Measurements from ENCODE around the gene HNRNPR. TPM values are rescaled to one million over a fixed set of nuclear protein-coding genes. Genes with fewer than 3 reads are reported as not detected.
"Not testable (repeated sequence)": the region's sequence is repeated elsewhere in the genome, so short reads cannot be mapped to it uniquely, and the experiment has no call there.

The HNRNPR gene
- polyA plus RNA-seq, 1 donor (not counting 4 experiments of a cell fraction or from before 2014, with no cell fraction given) = 169 TPM

DNA sequence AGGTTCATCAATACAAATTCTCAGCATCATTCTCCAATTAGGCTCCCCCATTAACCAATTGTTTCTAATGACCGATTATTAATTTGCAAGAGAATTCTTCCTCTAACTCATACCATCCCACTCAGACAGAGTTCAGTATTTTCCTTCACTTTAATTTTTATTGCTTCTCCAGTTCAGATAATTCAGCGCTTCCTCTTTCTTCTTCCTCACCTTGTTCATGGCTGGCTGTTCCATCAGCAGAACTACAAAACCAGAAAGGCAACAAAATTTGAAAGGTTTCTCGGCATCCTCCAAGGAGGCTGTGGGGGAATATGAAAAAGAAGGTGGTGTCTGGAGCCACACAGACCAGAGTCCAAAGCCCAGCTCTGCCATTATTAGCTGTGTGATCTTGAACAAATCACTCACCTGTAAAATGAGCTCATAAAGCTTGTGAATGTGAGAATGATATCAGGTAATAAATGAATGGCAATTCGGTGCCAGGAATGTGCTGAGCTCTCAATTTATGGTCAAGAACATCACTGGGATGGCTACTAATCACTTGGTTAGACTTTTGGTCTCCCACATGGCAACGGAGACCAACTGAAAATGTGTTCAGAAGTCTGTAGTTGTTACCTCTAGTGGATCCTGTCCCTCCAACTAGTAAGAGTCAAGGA is 37.3 kb upstream of the HNRNPR start:
- Histone ChIP-seq H3K4me1 (ENCODE audit: control insufficient read depth, extremely low read depth, insufficient read depth, low read length) (peaks cover 30% of the 10 kb centered on the region), H3K9me1 (ENCODE audit: control insufficient read depth, extremely low read depth, insufficient read depth, low read length) (peaks cover 3% of the 10 kb centered on the region), H3K9me3 (ENCODE audit: control insufficient read depth, low read depth, low read length) (no peaks in the 10 kb centered on the region), H4K20me1 (ENCODE audit: control insufficient read depth, extremely low read depth, insufficient read depth, low read length) (no peaks in the 10 kb centered on the region), H3K9ac (ENCODE audit: control insufficient read depth, extremely low read depth, insufficient read depth, low read length) (no peak overlapping the region), H3K4me2 (ENCODE audit: control insufficient read depth, extremely low read depth, insufficient read depth, low read depth, low read length) (no peak overlapping the region), H3K4me3 (ENCODE audit: control insufficient read depth in 2 of 3, extremely low read depth in 1 of 3, insufficient read depth in 2 of 3, low read depth in 1 of 3, low read length in 3 of 3) (no peak overlapping the region), H2AFZ (ENCODE audit: control insufficient read depth, low read length) (no peak overlapping the region), H3K36me3 (ENCODE audit: control insufficient read depth in 2 of 2, extremely low read depth in 1 of 2, insufficient read depth in 2 of 2, low read length in 2 of 2) (no peaks in the 10 kb centered on the region), H3K27ac (ENCODE audit: control insufficient read depth, insufficient read depth, low read length) (no peak overlapping the region), H3K27me3 (ENCODE audit: control insufficient read depth, extremely low read depth, insufficient read depth, low read length) (no peaks in the 10 kb centered on the region), H3K79me2 (ENCODE audit: control insufficient read depth, insufficient read depth, low read length) (no peaks in the 10 kb centered on the region)
- no peak for FAIRE-seq
- DNase-seq (ENCODE audit: low read depth, low spot score) = no peak
- dilution Hi-C loops (cut with MboI; ENCODE audit: extremely low pct_ligation_motif_present, low sequenced_read_pairs) = no loop called here
- TF ChIP-seq EZH2 (IDR thresholded peaks at IDR 0.05; ENCODE audit: low read length) = no peak
- TF ChIP-seq, protein P1, sequence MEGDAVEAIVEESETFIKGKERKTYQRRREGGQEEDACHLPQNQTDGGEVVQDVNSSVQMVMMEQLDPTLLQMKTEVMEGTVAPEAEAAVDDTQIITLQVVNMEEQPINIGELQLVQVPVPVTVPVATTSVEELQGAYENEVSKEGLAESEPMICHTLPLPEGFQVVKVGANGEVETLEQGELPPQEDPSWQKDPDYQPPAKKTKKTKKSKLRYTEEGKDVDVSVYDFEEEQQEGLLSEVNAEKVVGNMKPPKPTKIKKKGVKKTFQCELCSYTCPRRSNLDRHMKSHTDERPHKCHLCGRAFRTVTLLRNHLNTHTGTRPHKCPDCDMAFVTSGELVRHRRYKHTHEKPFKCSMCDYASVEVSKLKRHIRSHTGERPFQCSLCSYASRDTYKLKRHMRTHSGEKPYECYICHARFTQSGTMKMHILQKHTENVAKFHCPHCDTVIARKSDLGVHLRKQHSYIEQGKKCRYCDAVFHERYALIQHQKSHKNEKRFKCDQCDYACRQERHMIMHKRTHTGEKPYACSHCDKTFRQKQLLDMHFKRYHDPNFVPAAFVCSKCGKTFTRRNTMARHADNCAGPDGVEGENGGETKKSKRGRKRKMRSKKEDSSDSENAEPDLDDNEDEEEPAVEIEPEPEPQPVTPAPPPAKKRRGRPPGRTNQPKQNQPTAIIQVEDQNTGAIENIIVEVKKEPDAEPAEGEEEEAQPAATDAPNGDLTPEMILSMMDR (optimal IDR thresholded peaks at IDR 0.05 in 1 of 3, IDR thresholded peaks at IDR 0.05 in 1 of 3, conservative IDR thresholded peaks at IDR 0.05 in 1 of 3; ENCODE audit: extremely low read depth in 1 of 3, insufficient read depth in 2 of 3, low read length in 3 of 3) = no peak

DNA sequence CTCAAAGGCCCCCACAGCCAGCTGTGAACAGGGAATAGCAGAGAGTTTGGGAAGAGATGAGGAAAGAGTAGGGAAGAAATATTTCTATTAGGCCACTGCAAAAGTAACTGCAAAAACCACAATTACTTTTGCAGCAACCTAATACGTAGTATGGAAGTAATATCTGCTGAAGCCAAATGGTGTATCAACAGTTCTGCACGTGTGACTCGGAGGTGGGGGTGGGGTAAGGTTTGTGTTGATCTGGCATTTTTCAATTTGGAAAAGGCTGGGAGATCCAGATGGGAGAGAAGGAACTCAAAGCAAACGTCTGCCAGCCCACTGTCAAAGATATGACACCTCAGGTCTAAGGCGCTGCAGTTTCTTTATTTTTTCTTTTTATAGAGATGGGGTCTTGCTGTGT is 36.6 kb upstream of the HNRNPR start:
- Histone ChIP-seq H3K9me3 (ENCODE audit: control insufficient read depth, low read depth, low read length) (no peaks in the 10 kb centered on the region), H4K20me1 (ENCODE audit: control insufficient read depth, extremely low read depth, insufficient read depth, low read length) (no peaks in the 10 kb centered on the region), H3K36me3 (ENCODE audit: control insufficient read depth in 2 of 2, extremely low read depth in 1 of 2, insufficient read depth in 2 of 2, low read length in 2 of 2) (no peaks in the 10 kb centered on the region), H3K4me2 (ENCODE audit: control insufficient read depth, extremely low read depth, insufficient read depth, low read depth, low read length) (no peak overlapping the region), H3K27ac (ENCODE audit: control insufficient read depth, insufficient read depth, low read length) (no peak overlapping the region), H3K4me1 (ENCODE audit: control insufficient read depth, extremely low read depth, insufficient read depth, low read length) (peaks cover 30% of the 10 kb centered on the region), H2AFZ (ENCODE audit: control insufficient read depth, low read length) (no peak overlapping the region), H3K9ac (ENCODE audit: control insufficient read depth, extremely low read depth, insufficient read depth, low read length) (no peak overlapping the region), H3K27me3 (ENCODE audit: control insufficient read depth, extremely low read depth, insufficient read depth, low read length) (no peaks in the 10 kb centered on the region), H3K4me3 (ENCODE audit: control insufficient read depth in 2 of 3, extremely low read depth in 1 of 3, insufficient read depth in 2 of 3, low read depth in 1 of 3, low read length in 3 of 3) (no peak overlapping the region), H3K9me1 (ENCODE audit: control insufficient read depth, extremely low read depth, insufficient read depth, low read length) (peaks cover 3% of the 10 kb centered on the region), H3K79me2 (ENCODE audit: control insufficient read depth, insufficient read depth, low read length) (no peaks in the 10 kb centered on the region)
- no peak for FAIRE-seq
- TF ChIP-seq EZH2 (IDR thresholded peaks at IDR 0.05; ENCODE audit: low read length) = no peak
- TF ChIP-seq, protein P1 (optimal IDR thresholded peaks at IDR 0.05 in 1 of 3, IDR thresholded peaks at IDR 0.05 in 1 of 3, conservative IDR thresholded peaks at IDR 0.05 in 1 of 3; ENCODE audit: extremely low read depth in 1 of 3, insufficient read depth in 2 of 3, low read length in 3 of 3) = no peak
- no peak for DNase-seq (ENCODE audit: low read depth, low spot score)
- dilution Hi-C loops (cut with MboI; ENCODE audit: extremely low pct_ligation_motif_present, low sequenced_read_pairs) = no loop called here

DNA sequence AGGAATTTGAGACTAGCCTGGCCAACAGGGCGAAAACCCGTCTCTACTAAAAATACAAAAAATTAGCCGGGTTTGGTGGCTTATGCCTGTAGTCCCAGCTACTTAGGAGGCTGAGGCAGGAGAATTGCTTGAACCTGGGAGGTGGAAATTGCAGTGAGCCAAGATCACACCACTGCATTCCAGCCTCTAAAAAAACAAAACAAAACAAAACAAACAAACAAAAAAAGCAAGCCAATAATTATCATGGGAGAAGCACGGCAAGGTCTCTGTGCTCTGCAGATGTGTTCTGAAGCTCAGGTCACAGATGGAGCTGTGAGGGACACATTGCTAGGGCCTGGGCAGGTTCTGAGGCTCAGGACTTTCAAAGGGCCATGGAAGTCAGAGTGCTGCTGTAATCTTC is 36.2 kb upstream of the HNRNPR start:
- H3K27ac ChIP-seq (ENCODE audit: control insufficient read depth, insufficient read depth, low read length); FAIRE-seq; H3K9me1 ChIP-seq (ENCODE audit: control insufficient read depth, extremely low read depth, insufficient read depth, low read length); H2AFZ ChIP-seq (ENCODE audit: control insufficient read depth, low read length); H3K4me3 ChIP-seq (ENCODE audit: control insufficient read depth in 2 of 3, extremely low read depth in 1 of 3, insufficient read depth in 2 of 3, low read depth in 1 of 3, low read length in 3 of 3); DNase-seq (ENCODE audit: low read depth, low spot score); H4K20me1 ChIP-seq (ENCODE audit: control insufficient read depth, extremely low read depth, insufficient read depth, low read length); H3K36me3 ChIP-seq (ENCODE audit: control insufficient read depth in 2 of 2, extremely low read depth in 1 of 2, insufficient read depth in 2 of 2, low read length in 2 of 2); H3K79me2 ChIP-seq (ENCODE audit: control insufficient read depth, insufficient read depth, low read length); H3K27me3 ChIP-seq (ENCODE audit: control insufficient read depth, extremely low read depth, insufficient read depth, low read length); dilution Hi-C loops (cut with MboI; ENCODE audit: extremely low pct_ligation_motif_present, low sequenced_read_pairs); H3K9me3 ChIP-seq (ENCODE audit: control insufficient read depth, low read depth, low read length); H3K4me2 ChIP-seq (ENCODE audit: control insufficient read depth, extremely low read depth, insufficient read depth, low read depth, low read length); H3K9ac ChIP-seq (ENCODE audit: control insufficient read depth, extremely low read depth, insufficient read depth, low read length): not testable (repeated sequence)
- peaks cover 29% of the 10 kb centered on the region for H3K4me1 ChIP-seq (ENCODE audit: control insufficient read depth, extremely low read depth, insufficient read depth, low read length)
